ENCODE results near the gene IPO8.

Gene IPO8

GRCh38 chr12:30691122-30691879 lies 4.4 kb downstream of the IPO8 start:
- TF ChIP-seq FOXP2 (optimal IDR thresholded peaks at IDR 0.05; ENCODE audit: borderline replicate concordance, extremely low read depth, extremely low read length, insufficient read depth) (peak; percentile 48), POLR2AphosphoS5 (IDR thresholded peaks at IDR 0.05; ENCODE audit: low read depth, low read length) (no peak)

- no peak for TF ChIP-seq TAF1 (IDR thresholded peaks at IDR 0.05; ENCODE audit: borderline replicate concordance, insufficient read depth, low read length)
- TF ChIP-seq, protein P1, sequence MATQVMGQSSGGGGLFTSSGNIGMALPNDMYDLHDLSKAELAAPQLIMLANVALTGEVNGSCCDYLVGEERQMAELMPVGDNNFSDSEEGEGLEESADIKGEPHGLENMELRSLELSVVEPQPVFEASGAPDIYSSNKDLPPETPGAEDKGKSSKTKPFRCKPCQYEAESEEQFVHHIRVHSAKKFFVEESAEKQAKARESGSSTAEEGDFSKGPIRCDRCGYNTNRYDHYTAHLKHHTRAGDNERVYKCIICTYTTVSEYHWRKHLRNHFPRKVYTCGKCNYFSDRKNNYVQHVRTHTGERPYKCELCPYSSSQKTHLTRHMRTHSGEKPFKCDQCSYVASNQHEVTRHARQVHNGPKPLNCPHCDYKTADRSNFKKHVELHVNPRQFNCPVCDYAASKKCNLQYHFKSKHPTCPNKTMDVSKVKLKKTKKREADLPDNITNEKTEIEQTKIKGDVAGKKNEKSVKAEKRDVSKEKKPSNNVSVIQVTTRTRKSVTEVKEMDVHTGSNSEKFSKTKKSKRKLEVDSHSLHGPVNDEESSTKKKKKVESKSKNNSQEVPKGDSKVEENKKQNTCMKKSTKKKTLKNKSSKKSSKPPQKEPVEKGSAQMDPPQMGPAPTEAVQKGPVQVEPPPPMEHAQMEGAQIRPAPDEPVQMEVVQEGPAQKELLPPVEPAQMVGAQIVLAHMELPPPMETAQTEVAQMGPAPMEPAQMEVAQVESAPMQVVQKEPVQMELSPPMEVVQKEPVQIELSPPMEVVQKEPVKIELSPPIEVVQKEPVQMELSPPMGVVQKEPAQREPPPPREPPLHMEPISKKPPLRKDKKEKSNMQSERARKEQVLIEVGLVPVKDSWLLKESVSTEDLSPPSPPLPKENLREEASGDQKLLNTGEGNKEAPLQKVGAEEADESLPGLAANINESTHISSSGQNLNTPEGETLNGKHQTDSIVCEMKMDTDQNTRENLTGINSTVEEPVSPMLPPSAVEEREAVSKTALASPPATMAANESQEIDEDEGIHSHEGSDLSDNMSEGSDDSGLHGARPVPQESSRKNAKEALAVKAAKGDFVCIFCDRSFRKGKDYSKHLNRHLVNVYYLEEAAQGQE (IDR thresholded peaks at IDR 0.05; ENCODE audit: insufficient read depth in 1 of 2, low read depth in 2 of 2, low read length in 2 of 2), result no peak
- TF ChIP-seq SIN3A (IDR thresholded peaks at IDR 0.05; ENCODE audit: borderline replicate concordance, insufficient read depth, low read length), result no peak
- TF ChIP-seq FOXP2 (optimal IDR thresholded peaks at IDR 0.05; ENCODE audit: borderline replicate concordance, extremely low read depth, extremely low read length, insufficient read depth), result no peak
- no peak for TF ChIP-seq POLR2AphosphoS5 (IDR thresholded peaks at IDR 0.05; ENCODE audit: low read depth, low read length)
Measured at GRCh38 chr12:30687265-30687986, 8.2 kb downstream of the IPO8 start.

DNA sequence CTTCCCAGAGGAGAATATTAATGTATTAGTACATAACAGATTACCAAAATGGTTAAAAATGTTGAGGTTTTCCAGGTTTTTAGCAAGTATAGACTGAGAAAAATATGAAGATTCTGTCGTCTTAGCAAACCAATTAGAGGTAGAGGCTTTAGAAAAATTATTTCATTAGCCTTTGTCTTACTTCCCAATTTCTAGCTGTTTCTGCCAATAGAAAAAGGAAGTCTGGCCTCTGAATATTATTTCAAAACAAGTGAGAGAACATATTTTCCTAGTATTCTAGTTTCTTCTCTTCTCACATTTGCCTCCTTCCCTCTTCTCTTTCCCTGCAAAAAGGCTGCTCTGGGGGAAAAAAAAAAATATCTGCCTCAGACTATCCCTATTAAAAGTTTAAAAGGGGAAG lies 16.4 kb downstream of the IPO8 start:
- no peak for TF ChIP-seq FOXP2 (optimal IDR thresholded peaks at IDR 0.05; ENCODE audit: borderline replicate concordance, extremely low read depth, extremely low read length, insufficient read depth)
- TF ChIP-seq, protein P1 (IDR thresholded peaks at IDR 0.05; ENCODE audit: insufficient read depth in 1 of 2, low read depth in 2 of 2, low read length in 2 of 2), result no peak
- TF ChIP-seq SIN3A (IDR thresholded peaks at IDR 0.05; ENCODE audit: borderline replicate concordance, insufficient read depth, low read length), result no peak
- TF ChIP-seq TAF1 (IDR thresholded peaks at IDR 0.05; ENCODE audit: borderline replicate concordance, insufficient read depth, low read length), result no peak
- no peak for TF ChIP-seq POLR2AphosphoS5 (IDR thresholded peaks at IDR 0.05; ENCODE audit: low read depth, low read length)

DNA sequence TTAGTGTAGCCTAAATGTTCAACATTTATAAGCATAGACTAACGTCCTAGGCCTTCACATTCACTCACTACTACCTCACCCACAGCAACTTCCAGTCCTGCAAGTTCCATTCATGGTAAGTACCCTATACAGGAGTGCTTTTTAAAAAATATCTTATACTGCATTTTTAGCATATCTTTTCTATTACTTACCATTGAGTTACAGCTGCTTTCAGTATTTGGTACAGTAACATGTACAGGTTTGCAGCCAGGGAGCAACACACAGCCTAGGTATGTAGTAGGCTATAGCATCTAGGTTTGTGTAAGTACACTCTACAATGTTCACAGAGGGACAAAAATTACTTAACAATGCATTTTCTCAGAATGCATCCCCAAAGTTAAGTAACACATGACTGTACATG lies 17.4 kb downstream of the IPO8 start:
- TF ChIP-seq FOXP2 (optimal IDR thresholded peaks at IDR 0.05; ENCODE audit: borderline replicate concordance, extremely low read depth, extremely low read length, insufficient read depth), result no peak
- TF ChIP-seq POLR2AphosphoS5 (IDR thresholded peaks at IDR 0.05; ENCODE audit: low read depth, low read length), result no peak
- TF ChIP-seq SIN3A (IDR thresholded peaks at IDR 0.05; ENCODE audit: borderline replicate concordance, insufficient read depth, low read length), result no peak
- TF ChIP-seq, protein P1 (IDR thresholded peaks at IDR 0.05; ENCODE audit: insufficient read depth in 1 of 2, low read depth in 2 of 2, low read length in 2 of 2), result no peak
- TF ChIP-seq TAF1 (IDR thresholded peaks at IDR 0.05; ENCODE audit: borderline replicate concordance, insufficient read depth, low read length), result no peak

DNA sequence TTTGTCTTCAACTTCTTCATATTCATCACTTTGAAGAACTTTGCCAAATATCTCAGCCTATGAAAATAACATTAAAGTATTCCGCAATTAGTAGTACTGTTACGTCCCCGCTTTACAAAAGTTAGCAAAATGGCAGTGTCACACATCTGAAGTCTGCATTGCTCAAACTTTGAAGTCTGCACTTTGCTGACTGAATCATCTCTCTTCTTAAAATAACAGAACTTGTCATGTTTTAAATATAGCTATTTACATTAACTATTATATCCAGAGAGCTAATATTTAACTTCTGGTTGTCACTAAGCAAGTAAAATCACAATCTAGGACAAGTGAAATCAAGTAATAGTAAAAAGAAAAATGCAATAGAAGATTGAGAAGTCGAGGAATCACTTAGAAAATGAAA lies 34.5 kb downstream of the IPO8 start:
- TF ChIP-seq TAF1 (IDR thresholded peaks at IDR 0.05; ENCODE audit: borderline replicate concordance, insufficient read depth, low read length) (no peak), SIN3A (IDR thresholded peaks at IDR 0.05; ENCODE audit: borderline replicate concordance, insufficient read depth, low read length) (no peak), FOXP2 (optimal IDR thresholded peaks at IDR 0.05; ENCODE audit: borderline replicate concordance, extremely low read depth, extremely low read length, insufficient read depth) (no peak), POLR2AphosphoS5 (IDR thresholded peaks at IDR 0.05; ENCODE audit: low read depth, low read length) (no peak)
- TF ChIP-seq, protein P1 (IDR thresholded peaks at IDR 0.05; ENCODE audit: insufficient read depth in 1 of 2, low read depth in 2 of 2, low read length in 2 of 2), result no peak

All from PFSK-1 (cell line).